OCI-LY1 (cell line): ENCODE results near the gene GPR62.

Source experiments
- H2AFZ ChIP-seq: fragments of 200-600 bp; sonication (generic), shearing (Covaris generic); 2 replicates; pipeline ENCODE4 v1.6.0; 2014; ENCODE audit warnings: antibody characterized with exemption, mild to moderate bottlenecking, low read length
- H3F3A ChIP-seq: fragments of 200-600 bp; sonication (generic), shearing (Covaris generic); 2 replicates; pipeline ENCODE4 v1.6.0; 2014; ENCODE audit warnings: mild to moderate bottlenecking, antibody characterized with exemption, low read length, moderate library complexity; ENCODE audit not compliant: insufficient read depth
- H3K27ac ChIP-seq: fragments of 200-600 bp; sonication (generic); 2 replicates; pipeline ENCODE4 v1.5.1; 2014; ENCODE audit warnings: low read length, mixed run types, mild to moderate bottlenecking, low read depth; ENCODE audit not compliant: poor library complexity, severe bottlenecking
- H3K27me3 ChIP-seq: fragments of 200-600 bp; sonication (generic); 2 replicates; pipeline ENCODE4 v1.6.0; 2014; ENCODE audit warnings: antibody characterized with exemption, mild to moderate bottlenecking, low read length, moderate library complexity; ENCODE audit not compliant: insufficient read depth
- H3K36me3 ChIP-seq: fragments of 200-600 bp; sonication (generic); 2 replicates; pipeline ENCODE4 v1.6.1; 2014; ENCODE audit warnings: mild to moderate bottlenecking, antibody characterized with exemption, low read length, moderate library complexity, mixed read lengths; ENCODE audit not compliant: insufficient read depth
- H3K4me1 ChIP-seq: fragments of 200-600 bp; sonication (generic); 2 replicates; pipeline ENCODE4 v1.5.1; 2014; ENCODE audit warnings: mild to moderate bottlenecking, low read length, moderate library complexity; ENCODE audit not compliant: insufficient read depth, severe bottlenecking
- H3K4me2 ChIP-seq: fragments of 200-600 bp; sonication (generic), shearing (Covaris generic); 2 replicates; pipeline ENCODE4 v1.6.1; 2014; ENCODE audit warnings: low read length
- H3K4me3 ChIP-seq: fragments of 200-600 bp; sonication (generic); 2 replicates; pipeline ENCODE4 v1.5.1; 2014; ENCODE audit warnings: low read length, low read depth, mild to moderate bottlenecking, mixed read lengths; ENCODE audit not compliant: poor library complexity, severe bottlenecking
- H3K79me2 ChIP-seq: fragments of 200-600 bp; shearing (Covaris generic); 2 replicates; pipeline ENCODE4 v1.6.1; 2016; ENCODE audit warnings: mixed run types, low read length, mixed read lengths; ENCODE audit not compliant: insufficient read depth
- H3K9ac ChIP-seq: fragments of 200-600 bp; sonication (generic), shearing (Covaris generic); 2 replicates; pipeline ENCODE4 v1.6.1; 2014; ENCODE audit warnings: mild to moderate bottlenecking, low read length, mixed read lengths
- H3K9me2 ChIP-seq: fragments of 200-600 bp; sonication (generic), shearing (Covaris generic); 2 replicates; pipeline ENCODE4 v1.6.1; 2014; ENCODE audit warnings: low read depth, mild to moderate bottlenecking, low read length, mixed read lengths
- H3K9me3 ChIP-seq: fragments of 200-600 bp; shearing (Covaris generic); 2 replicates; pipeline ENCODE4 v1.6.1; 2014; ENCODE audit warnings: low read length, mixed read lengths
- H4K20me1 ChIP-seq: fragments of 200-600 bp; sonication (generic), shearing (Covaris generic); 2 replicates; pipeline ENCODE4 v1.6.0; 2016; ENCODE audit warnings: mild to moderate bottlenecking, low read length; ENCODE audit not compliant: insufficient read depth
- EZH2 ChIP-seq: fragments of 200-600 bp; sonication (generic), shearing (Covaris generic); IDR thresholded peaks from 2 replicates; pipeline ENCODE4 v1.8.0; 2017; ENCODE audit warnings: borderline replicate concordance, mixed run types, mild to moderate bottlenecking, antibody characterized with exemption, low read length, moderate library complexity, mixed read lengths
- TF ChIP-seq, protein P1 (sequence below): fragments of 200-600 bp; sonication (generic), shearing (Covaris generic); IDR thresholded peaks from 2 replicates; pipeline ENCODE4 v1.5.1; 2017; ENCODE audit warnings: mild to moderate bottlenecking, antibody characterized with exemption, low read length, moderate library complexity, mixed read lengths

GPR62 gene

DNA sequence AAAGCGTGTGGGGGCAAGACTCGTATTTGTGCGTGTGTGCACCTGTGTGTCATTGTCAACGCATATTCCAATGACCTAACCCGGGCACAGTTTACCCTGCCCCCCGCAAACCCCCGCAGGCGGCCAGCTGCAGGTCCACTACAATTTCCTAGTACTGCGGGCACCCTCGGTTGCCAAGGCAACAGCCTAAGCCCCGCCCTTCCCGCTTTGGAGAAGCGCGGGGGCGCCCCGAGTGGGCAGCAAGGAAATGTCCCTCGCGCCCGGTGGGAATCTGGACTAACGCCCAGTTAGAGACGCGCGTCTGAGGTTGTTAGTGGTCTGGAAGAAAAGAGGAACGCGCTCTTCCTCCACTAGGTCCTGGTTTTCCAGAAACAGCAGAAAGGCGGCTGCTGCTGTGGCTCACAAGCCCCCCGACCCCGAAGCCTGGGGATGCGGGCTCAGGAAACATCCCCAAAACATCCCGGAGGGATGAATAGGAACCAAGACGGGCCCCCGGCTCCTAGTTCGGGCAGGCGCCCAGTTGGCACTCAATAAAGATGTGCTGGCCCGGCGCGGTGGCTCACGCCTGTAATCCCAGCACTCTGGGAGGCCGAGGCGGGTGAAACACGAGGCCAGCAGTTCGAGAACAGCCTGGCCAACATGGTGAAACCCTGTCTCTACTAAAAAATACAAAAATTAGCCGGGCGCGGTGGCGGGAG, 20.8 kb downstream of the GPR62 start:
- H3F3A ChIP-seq = 0 out of 2 replicates have a peak, but pooled peaks cover 8% of the 10 kb centered on the region
- no peaks in the 10 kb centered on the region for H3K9me3 ChIP-seq
- H4K20me1 ChIP-seq = no peaks in the 10 kb centered on the region
- peak overlapping the region; percentile 86 for H3K4me2 ChIP-seq
- no peak overlapping the region for H2AFZ ChIP-seq
- H3K27ac ChIP-seq = peak overlapping the region; percentile 85
- H3K79me2 ChIP-seq = no peaks in the 10 kb centered on the region
- peak overlapping the region; percentile 99 for H3K9ac ChIP-seq
- H3K27me3 ChIP-seq = no peaks in the 10 kb centered on the region
- peak overlapping the region; percentile 98 for H3K4me3 ChIP-seq
- H3K36me3 ChIP-seq = peaks cover 9% of the 10 kb centered on the region
- H3K4me1 ChIP-seq = peaks cover 38% of the 10 kb centered on the region
- no peaks in the 10 kb centered on the region for H3K9me2 ChIP-seq
- TF ChIP-seq EZH2 = no peak
- TF ChIP-seq, protein P1, sequence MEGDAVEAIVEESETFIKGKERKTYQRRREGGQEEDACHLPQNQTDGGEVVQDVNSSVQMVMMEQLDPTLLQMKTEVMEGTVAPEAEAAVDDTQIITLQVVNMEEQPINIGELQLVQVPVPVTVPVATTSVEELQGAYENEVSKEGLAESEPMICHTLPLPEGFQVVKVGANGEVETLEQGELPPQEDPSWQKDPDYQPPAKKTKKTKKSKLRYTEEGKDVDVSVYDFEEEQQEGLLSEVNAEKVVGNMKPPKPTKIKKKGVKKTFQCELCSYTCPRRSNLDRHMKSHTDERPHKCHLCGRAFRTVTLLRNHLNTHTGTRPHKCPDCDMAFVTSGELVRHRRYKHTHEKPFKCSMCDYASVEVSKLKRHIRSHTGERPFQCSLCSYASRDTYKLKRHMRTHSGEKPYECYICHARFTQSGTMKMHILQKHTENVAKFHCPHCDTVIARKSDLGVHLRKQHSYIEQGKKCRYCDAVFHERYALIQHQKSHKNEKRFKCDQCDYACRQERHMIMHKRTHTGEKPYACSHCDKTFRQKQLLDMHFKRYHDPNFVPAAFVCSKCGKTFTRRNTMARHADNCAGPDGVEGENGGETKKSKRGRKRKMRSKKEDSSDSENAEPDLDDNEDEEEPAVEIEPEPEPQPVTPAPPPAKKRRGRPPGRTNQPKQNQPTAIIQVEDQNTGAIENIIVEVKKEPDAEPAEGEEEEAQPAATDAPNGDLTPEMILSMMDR = peak; percentile 20; the same call in 1 of the 2 replicates

DNA sequence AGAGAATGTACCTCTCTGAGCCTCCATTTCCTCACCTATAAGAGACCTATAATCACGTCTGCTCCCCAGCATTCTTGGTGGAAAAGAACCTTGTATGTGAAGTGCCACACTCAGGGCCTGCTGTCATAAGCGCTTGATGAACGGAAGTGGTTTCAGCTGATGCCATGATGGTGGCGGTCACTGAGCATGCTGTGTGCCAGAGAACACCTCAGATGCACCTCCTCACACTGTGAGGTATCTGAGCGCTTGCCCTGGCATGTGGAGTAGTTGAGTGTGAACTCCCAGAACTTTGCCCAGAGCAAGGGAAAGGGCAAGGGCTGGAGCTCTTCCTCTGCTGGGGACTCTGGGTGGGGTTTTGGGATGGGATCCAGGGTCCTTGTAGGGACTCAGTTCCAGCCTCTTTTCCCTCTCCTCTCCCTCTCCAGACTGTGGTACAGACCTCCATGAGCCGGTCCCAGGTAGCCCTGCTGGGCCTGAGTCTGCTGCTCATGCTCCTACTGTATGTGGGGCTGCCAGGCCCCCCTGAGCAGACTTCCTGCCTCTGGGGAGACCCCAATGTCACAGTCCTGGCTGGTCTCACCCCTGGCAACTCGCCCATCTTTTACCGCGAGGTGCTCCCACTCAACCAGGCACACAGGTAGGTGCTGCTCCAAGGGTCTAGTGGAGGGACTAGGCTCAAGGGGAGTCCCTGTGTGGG, 22.4 kb downstream of the GPR62 start:
- Histone ChIP-seq H3K27me3 (no peaks in the 10 kb centered on the region), H4K20me1 (no peaks in the 10 kb centered on the region), H3K4me2 (peak overlapping the region; percentile 28; the same call in 1 of the 2 replicates), H3K4me1 (peaks cover 47% of the 10 kb centered on the region), H3K9me2 (no peaks in the 10 kb centered on the region), H3K4me3 (peak overlapping the region; percentile 0), H3K27ac (peak overlapping the region; percentile 77), H3K9me3 (no peaks in the 10 kb centered on the region), H3K36me3 (peaks cover 4% of the 10 kb centered on the region; the same call in 1 of the 2 replicates), H2AFZ (no peak overlapping the region), H3F3A (0 out of 2 replicates have a peak, but pooled peaks cover 8% of the 10 kb centered on the region), H3K9ac (no peak overlapping the region; the same call in 1 of the 2 replicates), H3K79me2 (no peaks in the 10 kb centered on the region)
- TF ChIP-seq, protein P1 = no peak
- no peak for TF ChIP-seq EZH2

DNA sequence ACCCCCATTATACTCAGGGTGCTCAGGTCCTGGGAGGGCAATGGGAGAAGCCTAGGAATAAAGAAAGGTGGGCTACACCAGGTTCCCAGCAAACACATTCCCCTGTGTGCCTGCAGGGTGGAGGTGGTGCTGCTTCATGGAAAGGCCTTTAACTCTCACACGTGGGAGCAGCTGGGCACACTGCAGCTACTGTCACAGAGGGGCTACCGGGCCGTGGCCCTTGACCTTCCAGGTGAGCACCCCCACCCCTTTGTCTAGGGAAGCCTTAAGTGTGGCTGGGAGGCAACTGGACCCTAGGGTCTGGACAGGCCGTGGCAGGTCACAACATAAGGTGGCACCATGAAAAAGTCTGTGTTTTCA, 22.9 kb downstream of the GPR62 start:
- peaks cover 50% of the 10 kb centered on the region for H3K4me1 ChIP-seq
- TF ChIP-seq EZH2 = no peak
- TF ChIP-seq, protein P1 = no peak
- no peaks in the 10 kb centered on the region for H3K9me3 ChIP-seq
- H3K4me3 ChIP-seq = no peak overlapping the region
- H4K20me1 ChIP-seq = no peaks in the 10 kb centered on the region
- no peaks in the 10 kb centered on the region for H3K79me2 ChIP-seq
- H2AFZ ChIP-seq = no peak overlapping the region
- H3K4me2 ChIP-seq = no peak overlapping the region
- no peaks in the 10 kb centered on the region for H3K9me2 ChIP-seq
- peak overlapping the region; percentile 77 for H3K27ac ChIP-seq
- H3F3A ChIP-seq = 0 out of 2 replicates have a peak, but pooled peaks cover 8% of the 10 kb centered on the region
- H3K9ac ChIP-seq = no peak overlapping the region
- H3K36me3 ChIP-seq = peaks cover 4% of the 10 kb centered on the region; the same call in 1 of the 2 replicates
- H3K27me3 ChIP-seq = no peaks in the 10 kb centered on the region
